Activated CD4-positive, alpha-beta T cell treated with anti-CD3 and anti-CD28 coated beads, Interleukin-2, amount 10 ng/mL, durations not matched to agents 7 days and 5 days (primary cell): ENCODE measurements around the gene PLAAT4. TPM values are rescaled to one million over a fixed set of nuclear protein-coding genes. Genes with fewer than 3 reads are reported as not detected.

Source experiments
- CTCF ChIA-PET: fragments of 350-600 bp; sonication (Branson Sonifier 250); formaldehyde crosslinking; loops from one replicate; lab custom pipeline; 2021; ENCODE audit warnings: antibody characterized with exemption; lab: Charles Lee
- POLR2A ChIA-PET: fragments of 350-600 bp; sonication (Branson Sonifier 250); formaldehyde crosslinking; loops from one replicate; lab custom pipeline; 2021; ENCODE audit warnings: antibody characterized with exemption; lab: Charles Lee
- DNase-seq: peaks from one replicate; pipeline ENCODE4 v3.0.0-alpha.2; 2020
- H3K27ac Mint-ChIP-seq: one replicate; pipeline ENCODE4 v1.8.0; 2021; ENCODE audit warnings: mild to moderate bottlenecking, moderate library complexity, mixed read lengths
- H3K27me3 Mint-ChIP-seq: one replicate; pipeline ENCODE4 v1.8.0; 2021; ENCODE audit warnings: mixed read lengths
- H3K36me3 Mint-ChIP-seq: one replicate; pipeline ENCODE4 v1.8.0; 2021; ENCODE audit warnings: low read depth, mixed read lengths
- H3K4me1 Mint-ChIP-seq: one replicate; pipeline ENCODE4 v1.8.0; 2021; ENCODE audit warnings: mixed read lengths
- H3K4me3 Mint-ChIP-seq: one replicate; pipeline ENCODE4 v1.8.0; 2021; ENCODE audit warnings: mild to moderate bottlenecking, moderate library complexity, mixed read lengths
- H3K9me3 Mint-ChIP-seq: one replicate; pipeline ENCODE4 v1.8.0; 2021; ENCODE audit warnings: mixed read lengths
- total RNA-seq, 2 experiments: library from RNA; stranded (reverse); gene quantifications; one replicate each; pipeline ENCODE4 v1.2.3, GENCODE V29; 2021

The PLAAT4 gene, protein sequence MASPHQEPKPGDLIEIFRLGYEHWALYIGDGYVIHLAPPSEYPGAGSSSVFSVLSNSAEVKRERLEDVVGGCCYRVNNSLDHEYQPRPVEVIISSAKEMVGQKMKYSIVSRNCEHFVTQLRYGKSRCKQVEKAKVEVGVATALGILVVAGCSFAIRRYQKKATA
- 100 to 1,000 TPM; 136 to 137 TPM for total RNA-seq

DNA sequence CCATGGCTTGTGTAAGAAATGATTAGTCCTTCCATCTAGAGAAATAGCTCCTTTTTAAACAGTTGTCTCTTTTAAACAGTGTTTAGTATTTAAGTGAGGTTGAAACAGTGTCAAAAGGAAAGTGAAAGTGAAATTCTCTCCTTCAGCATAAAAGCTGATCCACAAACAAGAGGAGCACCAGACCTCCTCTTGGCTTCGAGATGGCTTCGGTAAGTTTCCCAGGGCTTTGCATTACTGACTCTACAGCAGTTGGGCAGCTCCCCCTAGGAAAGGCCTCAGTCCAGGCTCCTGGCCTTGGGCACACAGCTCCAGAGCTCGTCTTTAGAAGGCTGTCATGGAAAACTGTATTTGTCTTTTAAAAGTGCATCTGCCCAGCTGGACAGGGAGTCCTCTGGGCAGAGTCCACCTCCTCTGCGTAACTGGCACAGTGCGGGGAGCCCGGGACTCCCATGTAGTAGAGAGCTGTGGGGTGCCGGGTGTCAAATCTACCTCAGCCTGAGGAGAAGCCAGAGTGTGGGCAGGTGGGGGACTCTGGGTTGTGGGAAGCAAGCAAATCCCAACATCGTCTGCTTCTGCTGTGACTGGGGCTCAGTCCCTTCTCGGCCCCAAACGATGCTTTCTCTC, at the start of gene PLAAT4:
Gene PLAAT4, plus strand, starts transcription at position 140 of the 624 bp plus-strand sequence. Its CDS starts 61 bp downstream, at position 201.
- Mint-ChIP-seq H3K4me3 (peak within 1 kb of the TSS; percentile 88), H3K27ac (peak within 1 kb of the TSS; percentile 94), H3K27me3 (no peaks in the 10 kb centered on the region), H3K9me3 (no peaks in the 10 kb centered on the region), H3K36me3 (peaks cover 17% of the 10 kb centered on the region), H3K4me1 (peaks cover 75% of the 10 kb centered on the region)
- POLR2A ChIA-PET = interaction anchor here (0.5 to 1.5 kb wide), 3 partner anchors 17 to 38 kb away, joined by 3 to 6 read pairs (median 3); no protein-coding TSS in a partner anchor
- DNase-seq = peak; percentile 56
- CTCF ChIA-PET = interaction anchor here (0.5 to 2.6 kb wide), 12 partner anchors 9 to 67 kb away, joined by 3 to 12 read pairs (median 4); no protein-coding TSS in a partner anchor

DNA sequence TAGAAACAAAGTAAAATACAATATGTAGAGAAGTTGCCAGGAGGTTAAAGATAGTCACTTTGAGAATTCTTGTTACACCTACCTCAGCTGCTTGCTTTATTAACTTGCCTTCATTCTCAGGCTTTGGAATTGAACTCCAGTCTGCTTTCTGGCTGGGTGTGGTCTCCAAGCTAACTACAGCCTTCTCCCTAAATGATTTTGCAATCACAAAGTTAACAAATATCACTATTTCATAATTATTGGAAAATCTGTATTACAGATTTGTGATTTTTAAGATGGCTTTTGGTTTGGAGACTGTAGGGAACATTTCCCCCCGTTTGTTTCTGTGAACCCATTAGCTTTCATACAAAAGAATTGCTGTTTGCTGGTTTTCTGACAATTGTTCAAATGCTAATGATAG, 47.8 kb upstream of the PLAAT4 start:
- no peak overlapping the region for H3K4me3 Mint-ChIP-seq
- POLR2A ChIA-PET = no interaction called here
- no peak for DNase-seq

DNA sequence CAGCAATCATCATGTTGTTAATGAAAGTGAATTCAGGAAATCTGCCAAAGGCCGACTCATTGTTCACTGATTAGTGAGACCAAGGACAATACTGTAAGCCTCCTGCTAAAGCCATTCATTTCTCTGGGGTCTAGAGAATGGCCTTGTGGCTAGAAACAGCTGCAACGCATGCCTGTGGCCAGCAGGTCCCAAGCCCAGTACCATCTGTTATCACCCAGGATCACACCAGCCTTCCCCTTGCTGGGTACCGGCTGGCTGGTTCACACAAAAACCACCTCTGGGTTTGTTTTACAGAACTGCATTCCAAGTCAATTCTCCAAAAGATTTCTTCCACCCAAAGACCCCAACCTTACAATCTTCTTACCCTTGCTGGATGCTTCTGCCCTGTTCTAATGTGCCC, 46.7 kb upstream of the PLAAT4 start:
- H3K36me3 Mint-ChIP-seq = no peaks in the 10 kb centered on the region
- peaks cover 67% of the 10 kb centered on the region for H3K27me3 Mint-ChIP-seq
- peaks cover 11% of the 10 kb centered on the region for H3K4me1 Mint-ChIP-seq
- DNase-seq = no peak
- H3K4me3 Mint-ChIP-seq = no peak overlapping the region
- ChIA-PET CTCF (interaction anchor here (0.8 to 1.1 kb wide), 2 partner anchors 10 to 72 kb away, joined by 3 to 4 read pairs; no protein-coding TSS in a partner anchor), POLR2A (no interaction called here)
- H3K9me3 Mint-ChIP-seq = peaks cover 13% of the 10 kb centered on the region
- no peak overlapping the region for H3K27ac Mint-ChIP-seq

More for the DNA sequence above, 47.8 kb upstream of the PLAAT4 start:
- H3K27ac Mint-ChIP-seq = no peak overlapping the region
- CTCF ChIA-PET = interaction anchor here (1.0 to 1.1 kb wide), 2 partner anchors 22 to 73 kb away, joined by 3 read pairs; no protein-coding TSS in a partner anchor
- peaks cover 15% of the 10 kb centered on the region for H3K9me3 Mint-ChIP-seq
- peaks cover 71% of the 10 kb centered on the region for H3K27me3 Mint-ChIP-seq
- H3K36me3 Mint-ChIP-seq = no peaks in the 10 kb centered on the region
- H3K4me1 Mint-ChIP-seq = peaks cover 11% of the 10 kb centered on the region

DNA sequence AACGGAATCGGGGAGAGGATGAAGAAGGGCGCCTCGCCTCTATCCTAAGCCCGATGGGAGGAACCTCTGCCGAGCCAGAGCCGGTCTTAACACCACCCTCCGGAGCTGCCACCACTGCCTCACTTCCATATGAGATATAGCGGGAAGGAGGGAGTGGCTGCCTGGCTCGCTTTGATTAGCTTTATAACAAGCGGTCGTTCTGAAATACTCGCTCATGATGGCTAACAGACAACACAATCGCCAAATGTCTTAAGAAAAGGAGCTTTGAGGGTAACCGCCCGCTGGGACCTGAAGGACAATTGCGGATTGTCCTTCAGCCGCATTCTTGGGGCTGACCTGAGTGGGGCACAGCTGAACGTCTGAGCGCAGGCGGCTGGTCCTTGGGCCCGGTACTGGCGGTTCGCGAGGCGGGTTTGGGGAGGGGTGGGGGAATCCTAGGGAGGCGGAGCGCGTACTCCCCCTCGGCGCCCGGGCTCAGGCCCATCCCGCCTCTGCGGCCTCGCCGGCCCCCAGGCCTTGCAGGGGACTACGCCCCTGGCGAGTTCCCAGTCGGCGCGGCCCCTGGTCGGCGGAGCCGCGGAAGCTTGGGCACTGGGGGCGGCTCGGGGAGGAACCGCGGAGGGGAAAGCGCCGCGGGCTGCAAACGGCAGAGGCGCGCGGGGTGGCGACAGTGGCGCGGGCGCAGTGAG, 45.9 kb upstream of the PLAAT4 start, which contains the start of gene PLAAT5:
Gene PLAAT5, minus strand, starts transcription at position 617 of the 689 bp plus-strand sequence. Its CDS starts 133 bp downstream, at position 484.
- Mint-ChIP-seq H3K4me1 (peaks cover 11% of the 10 kb centered on the region), H3K36me3 (no peaks in the 10 kb centered on the region), H3K9me3 (peaks cover 6% of the 10 kb centered on the region), H3K4me3 (peak within 1 kb of the TSS; percentile 62), H3K27ac (no peak within 1 kb of the TSS), H3K27me3 (peaks cover 59% of the 10 kb centered on the region)
- DNase-seq = no peak
- ChIA-PET CTCF (interaction anchor here (0.6 to 1.1 kb wide), 3 partner anchors 15 to 30 kb away, joined by 3 to 5 read pairs (median 4); partner anchors contain the start of gene LGALS12), POLR2A (no interaction called here)

DNA sequence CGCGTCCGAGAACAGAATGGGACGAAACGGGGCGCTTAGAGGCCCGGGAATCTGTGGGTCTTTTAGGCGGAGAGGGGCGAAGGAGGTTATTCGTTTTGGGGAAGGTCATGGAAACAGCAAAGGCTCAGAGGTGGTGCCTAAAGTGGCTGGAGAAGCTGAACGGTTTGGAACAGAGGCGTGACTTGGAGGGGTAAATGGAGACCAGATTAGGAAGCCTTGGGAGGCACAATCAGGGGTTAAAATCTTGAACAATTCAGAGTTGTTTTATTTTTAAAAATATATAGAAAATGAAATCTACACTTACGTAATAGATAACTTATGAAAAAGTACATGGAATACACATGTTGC, 45.4 kb upstream of the PLAAT4 start:
- ChIA-PET CTCF (interaction anchor here (0.6 to 1.1 kb wide), 3 partner anchors 15 to 31 kb away, joined by 3 to 5 read pairs (median 4); partner anchors contain the start of gene LGALS12), POLR2A (no interaction called here)
- DNase-seq = no peak
- Mint-ChIP-seq H3K4me1 (peaks cover 11% of the 10 kb centered on the region), H3K27me3 (peaks cover 58% of the 10 kb centered on the region), H3K4me3 (peak overlapping the region; percentile 62), H3K27ac (no peak overlapping the region), H3K36me3 (no peaks in the 10 kb centered on the region), H3K9me3 (peaks cover 4% of the 10 kb centered on the region)

DNA sequence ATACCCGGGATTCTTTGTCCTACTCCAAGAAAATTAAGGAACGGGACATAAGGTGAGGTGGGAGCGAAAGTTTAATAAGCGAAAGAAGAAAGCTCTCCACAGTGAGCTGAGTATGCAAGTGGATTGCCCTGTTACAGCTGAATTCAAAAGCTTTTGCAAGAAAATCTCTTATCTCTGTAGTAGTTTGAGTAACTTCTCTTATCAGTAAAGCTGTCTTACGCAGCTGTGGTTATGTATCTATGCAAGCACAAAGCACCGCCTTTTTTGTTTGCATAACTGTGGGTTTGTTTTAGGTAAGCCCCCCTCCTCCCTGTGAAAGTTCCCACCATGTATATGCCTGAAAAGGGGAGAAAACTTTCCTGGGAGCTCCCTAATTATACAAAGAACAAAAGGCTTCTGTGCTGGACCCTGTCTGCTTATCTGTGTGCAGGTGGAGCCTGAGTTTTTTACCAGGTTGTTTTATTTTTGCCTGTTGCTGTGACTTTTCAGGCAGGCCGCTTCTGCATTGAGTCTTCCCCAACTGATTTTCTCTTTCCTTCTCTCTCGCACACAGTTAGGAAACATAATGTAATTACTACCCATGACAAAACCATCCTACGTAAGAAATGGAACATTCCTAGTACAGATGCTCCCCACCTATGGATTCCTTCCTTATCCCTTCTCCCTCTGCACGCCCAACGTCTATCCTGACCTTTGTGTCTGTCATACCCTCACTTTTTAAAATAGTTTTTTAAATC, 44.8 kb upstream of the PLAAT4 start:
- Mint-ChIP-seq H3K36me3 (no peaks in the 10 kb centered on the region), H3K27ac (no peak overlapping the region), H3K4me1 (peaks cover 11% of the 10 kb centered on the region), H3K9me3 (peaks cover 2% of the 10 kb centered on the region), H3K27me3 (peaks cover 58% of the 10 kb centered on the region), H3K4me3 (peak overlapping the region; percentile 16)
- no peak for DNase-seq
- ChIA-PET CTCF (interaction anchor here (0.6 to 1.1 kb wide), 2 partner anchors 14 to 15 kb away, joined by 3 to 5 read pairs; partner anchors contain the start of gene LGALS12), POLR2A (no interaction called here)

DNA sequence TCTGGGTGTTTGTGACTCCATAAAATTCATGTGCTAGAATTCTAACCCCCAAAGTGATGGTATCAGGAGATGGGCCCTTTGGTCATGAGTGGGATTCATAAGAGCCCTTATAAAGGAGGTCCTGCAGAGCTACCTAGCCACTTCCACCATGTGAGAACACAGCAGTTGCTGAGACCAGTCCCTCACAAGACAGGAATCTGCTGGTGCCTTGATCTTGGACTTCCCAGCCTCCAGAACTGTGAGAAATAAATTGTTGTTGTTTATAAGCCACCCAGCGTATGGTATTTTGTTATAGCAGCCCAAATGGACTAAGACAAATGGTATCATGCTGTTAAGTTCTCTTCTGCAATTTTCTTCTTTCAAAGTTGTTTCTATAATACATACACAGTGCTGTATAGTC, 44.2 kb upstream of the PLAAT4 start:
- H3K36me3 Mint-ChIP-seq = no peaks in the 10 kb centered on the region
- POLR2A ChIA-PET = no interaction called here
- H3K27ac Mint-ChIP-seq = no peak overlapping the region
- CTCF ChIA-PET = no interaction called here
- peaks cover 2% of the 10 kb centered on the region for H3K9me3 Mint-ChIP-seq
- H3K4me1 Mint-ChIP-seq = peaks cover 11% of the 10 kb centered on the region
- peaks cover 63% of the 10 kb centered on the region for H3K27me3 Mint-ChIP-seq
- DNase-seq = no peak
- H3K4me3 Mint-ChIP-seq = no peak overlapping the region

DNA sequence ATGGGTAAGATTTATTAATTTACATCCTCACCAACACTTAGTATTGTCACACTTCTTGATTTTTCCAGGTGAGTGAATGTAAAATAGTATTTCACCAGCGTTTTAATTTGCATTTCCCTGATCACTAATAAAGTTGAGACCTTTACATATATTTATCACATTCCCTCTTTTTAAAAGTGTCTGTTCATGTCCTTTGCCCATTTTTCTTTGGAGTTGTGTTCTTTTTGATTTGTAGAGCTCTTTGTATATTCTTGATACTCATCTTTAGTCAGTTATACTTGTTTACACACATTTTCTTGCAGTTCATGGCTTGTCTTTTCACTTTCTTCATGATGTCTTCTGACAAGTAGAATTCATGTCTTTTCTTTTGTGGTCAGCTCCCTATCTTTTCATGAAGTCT, 43.5 kb upstream of the PLAAT4 start:
- Mint-ChIP-seq H3K4me3 (no peak overlapping the region), H3K36me3 (no peaks in the 10 kb centered on the region), H3K4me1 (peaks cover 11% of the 10 kb centered on the region), H3K27me3 (peaks cover 67% of the 10 kb centered on the region), H3K27ac (no peak overlapping the region), H3K9me3 (peaks cover 2% of the 10 kb centered on the region)
- ChIA-PET CTCF (interaction anchor here (0.7 kb wide), 1 partner anchor 216 kb away, joined by 3 read pairs; no protein-coding TSS in a partner anchor), POLR2A (no interaction called here)
- DNase-seq = no peak

DNA sequence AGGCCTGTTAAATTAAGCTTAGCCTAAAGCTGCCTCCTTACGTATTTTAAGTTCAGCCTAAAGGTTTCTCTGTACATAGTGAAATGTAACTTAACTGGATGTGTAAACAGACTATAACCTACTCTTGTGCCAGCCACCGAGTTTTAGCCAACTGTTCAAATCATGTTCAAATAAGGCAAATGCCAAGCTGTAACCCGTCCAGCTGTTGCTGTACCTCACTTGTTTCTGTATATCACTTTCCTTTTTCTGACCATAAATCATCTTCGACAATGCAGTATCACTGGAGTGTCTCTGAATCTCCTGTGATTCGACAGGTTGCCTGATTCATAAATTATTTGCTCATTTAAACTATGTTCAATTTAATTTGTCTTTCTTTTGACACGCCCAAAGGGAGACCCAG, 41.6 kb upstream of the PLAAT4 start:
- CTCF ChIA-PET = no interaction called here
- no peak for DNase-seq
- peaks cover 50% of the 10 kb centered on the region for H3K27me3 Mint-ChIP-seq
- H3K9me3 Mint-ChIP-seq = peaks cover 11% of the 10 kb centered on the region
- POLR2A ChIA-PET = no interaction called here
- H3K4me1 Mint-ChIP-seq = peaks cover 11% of the 10 kb centered on the region
- H3K27ac Mint-ChIP-seq = no peak overlapping the region
- no peak overlapping the region for H3K4me3 Mint-ChIP-seq
- no peaks in the 10 kb centered on the region for H3K36me3 Mint-ChIP-seq

DNA sequence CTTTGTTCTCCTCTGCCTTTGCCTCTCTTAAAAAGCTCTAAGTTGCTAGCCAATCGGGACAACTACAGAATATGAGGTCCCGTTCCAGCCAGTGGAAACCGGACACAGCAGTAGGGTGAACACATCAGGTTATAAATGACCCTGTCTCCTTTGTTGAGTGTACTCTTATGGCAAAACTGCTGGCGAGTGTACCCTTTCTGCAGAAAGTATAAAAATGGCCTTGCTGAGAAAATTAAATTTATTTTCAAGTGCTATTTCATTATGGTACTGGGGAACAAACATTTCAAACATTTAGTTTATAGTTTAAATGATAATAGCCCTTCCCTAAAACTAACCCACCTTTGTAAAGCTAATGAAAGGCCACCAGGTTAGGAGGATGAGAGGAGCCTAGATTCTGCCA, 36.7 kb upstream of the PLAAT4 start:
- DNase-seq = no peak
- Mint-ChIP-seq H3K4me1 (peaks cover 12% of the 10 kb centered on the region), H3K9me3 (peaks cover 25% of the 10 kb centered on the region), H3K27me3 (peaks cover 21% of the 10 kb centered on the region), H3K36me3 (peaks cover 13% of the 10 kb centered on the region), H3K27ac (no peak overlapping the region), H3K4me3 (no peak overlapping the region)
- POLR2A ChIA-PET = no interaction called here
- CTCF ChIA-PET = interaction anchor here (0.9 kb wide), 1 partner anchor 64 kb away, joined by 4 read pairs; no protein-coding TSS in a partner anchor

DNA sequence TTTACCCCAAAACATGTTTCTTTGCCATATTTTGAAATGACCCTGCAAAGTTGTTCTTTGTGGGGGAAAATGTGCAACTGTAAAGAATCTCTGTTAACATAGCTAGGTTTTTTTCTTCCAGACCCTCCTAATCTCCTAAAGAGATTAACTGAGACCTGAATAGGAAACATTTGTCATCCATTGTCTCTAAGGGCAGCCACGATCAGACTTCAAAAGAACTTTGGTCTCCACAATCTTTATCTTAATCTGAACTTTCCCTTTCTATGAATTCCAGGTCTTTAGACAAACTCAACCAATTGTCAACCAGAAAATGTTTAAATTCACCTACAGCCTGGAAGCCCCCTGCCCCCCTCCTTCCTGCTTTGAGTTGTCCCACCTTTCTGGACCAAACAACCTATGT, 35.4 kb upstream of the PLAAT4 start:
- DNase-seq = no peak
- H3K27ac Mint-ChIP-seq = no peak overlapping the region
- peaks cover 18% of the 10 kb centered on the region for H3K4me1 Mint-ChIP-seq
- H3K4me3 Mint-ChIP-seq = no peak overlapping the region
- H3K36me3 Mint-ChIP-seq = peaks cover 13% of the 10 kb centered on the region
- POLR2A ChIA-PET = no interaction called here
- H3K9me3 Mint-ChIP-seq = peaks cover 25% of the 10 kb centered on the region
- CTCF ChIA-PET = no interaction called here
- H3K27me3 Mint-ChIP-seq = peaks cover 18% of the 10 kb centered on the region

DNA sequence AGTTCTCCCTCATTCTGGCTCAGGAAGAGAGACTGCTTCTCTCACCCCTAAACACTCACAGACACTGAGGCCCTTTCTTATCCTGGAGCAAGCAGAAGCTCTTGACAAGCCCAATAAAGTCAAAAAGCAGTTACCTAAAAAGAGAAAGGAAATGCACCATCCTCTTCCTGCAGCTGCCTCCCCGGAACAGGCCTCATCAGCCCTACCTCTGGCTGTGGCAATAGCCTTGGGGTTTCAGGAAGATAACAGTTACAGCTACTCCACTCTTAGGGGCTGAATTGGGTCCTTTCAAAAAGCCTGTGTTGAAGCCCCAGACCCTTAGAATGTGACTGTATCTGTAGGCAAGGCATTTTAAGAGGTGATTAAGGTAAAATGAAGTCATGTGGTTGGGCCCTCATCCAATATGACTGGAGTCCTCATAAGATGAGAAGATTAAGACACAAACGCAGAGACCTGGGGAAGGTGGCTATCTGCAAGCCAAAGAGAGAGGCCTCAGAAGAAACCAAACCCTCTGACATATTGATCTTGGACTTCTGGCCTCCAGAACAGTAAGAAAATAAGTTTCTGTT, 34.3 kb upstream of the PLAAT4 start:
- peaks cover 10% of the 10 kb centered on the region for H3K27me3 Mint-ChIP-seq
- H3K27ac Mint-ChIP-seq = peak overlapping the region; percentile 33
- H3K4me1 Mint-ChIP-seq = peaks cover 18% of the 10 kb centered on the region
- POLR2A ChIA-PET = interaction anchor here (0.6 kb wide), 1 partner anchor 51 kb away, joined by 3 read pairs; no protein-coding TSS in a partner anchor
- H3K36me3 Mint-ChIP-seq = peaks cover 13% of the 10 kb centered on the region
- no peak overlapping the region for H3K4me3 Mint-ChIP-seq
- CTCF ChIA-PET = no interaction called here
- H3K9me3 Mint-ChIP-seq = peaks cover 25% of the 10 kb centered on the region
- no peak for DNase-seq
